HG03060 (cell line): ENCODE results near the gene ZMAT5.

Source experiments
- ATAC-seq: cut with Tn5 transposase; IDR thresholded peaks from one replicate; pipeline ENCODE4 v1.9.1; 2021; ENCODE audit warnings: low read depth, moderate number of reproducible peaks; ENCODE audit not compliant: unreplicated experiment

The ZMAT5 gene

GRCh38 chr22:29733362-29734201, 33.2 kb downstream of the ZMAT5 start:
- ATAC-seq = no peak

GRCh38 chr22:29732883-29733282, 33.9 kb downstream of the ZMAT5 start:
- ATAC-seq = no peak

- no peak for ATAC-seq
Observed at GRCh38 chr22:29731058-29731850, 35.6 kb downstream of the ZMAT5 start.

- no peak for ATAC-seq
Observed at GRCh38 chr22:29729161-29729560, 37.6 kb downstream of the ZMAT5 start.

GRCh38 chr22:29727131-29727523, 39.7 kb downstream of the ZMAT5 start:
- no peak for ATAC-seq

GRCh38 chr22:29726512-29727130, 40.2 kb downstream of the ZMAT5 start:
- no peak for ATAC-seq

- no peak for ATAC-seq
Observed at GRCh38 chr22:29726106-29726505, 40.7 kb downstream of the ZMAT5 start.

GRCh38 chr22:29724843-29725242, 42.0 kb downstream of the ZMAT5 start:
- no peak for ATAC-seq

GRCh38 chr22:29723766-29724165, 43.0 kb downstream of the ZMAT5 start:
- ATAC-seq = no peak

GRCh38 chr22:29722587-29722986, 44.2 kb downstream of the ZMAT5 start:
- ATAC-seq = no peak

- ATAC-seq = no peak
Observed at GRCh38 chr22:29722151-29722550, 44.7 kb downstream of the ZMAT5 start.

- no peak for ATAC-seq
Observed at GRCh38 chr22:29720811-29721323, 45.9 kb downstream of the ZMAT5 start.

- no peak for ATAC-seq
Observed at GRCh38 chr22:29719899-29720645, 46.7 kb downstream of the ZMAT5 start, which contains the start of gene CABP7. Gene CABP7 (plus strand): TSS chr22:29720003. CDS start chr22:29720425, 422 bp downstream.

GRCh38 chr22:29718949-29719898, 47.6 kb downstream of the ZMAT5 start:
- ATAC-seq = no peak

GRCh38 chr22:29717789-29718188, 49.0 kb downstream of the ZMAT5 start:
- no peak for ATAC-seq

- no peak for ATAC-seq
Observed at GRCh38 chr22:29716814-29717545, 49.8 kb downstream of the ZMAT5 start.

- ATAC-seq = no peak
Observed at GRCh38 chr22:29715705-29716104, 51.1 kb downstream of the ZMAT5 start.

GRCh38 chr22:29715240-29715639, 51.6 kb downstream of the ZMAT5 start:
- ATAC-seq = no peak
